ENCODE measurements around the gene GSX2. TPM values are rescaled to one million over a fixed set of nuclear protein-coding genes. Genes with fewer than 3 reads are reported as not detected.

The GSX2 gene
- total RNA-seq, 1 experiment from 2014 or later = not detected

DNA sequence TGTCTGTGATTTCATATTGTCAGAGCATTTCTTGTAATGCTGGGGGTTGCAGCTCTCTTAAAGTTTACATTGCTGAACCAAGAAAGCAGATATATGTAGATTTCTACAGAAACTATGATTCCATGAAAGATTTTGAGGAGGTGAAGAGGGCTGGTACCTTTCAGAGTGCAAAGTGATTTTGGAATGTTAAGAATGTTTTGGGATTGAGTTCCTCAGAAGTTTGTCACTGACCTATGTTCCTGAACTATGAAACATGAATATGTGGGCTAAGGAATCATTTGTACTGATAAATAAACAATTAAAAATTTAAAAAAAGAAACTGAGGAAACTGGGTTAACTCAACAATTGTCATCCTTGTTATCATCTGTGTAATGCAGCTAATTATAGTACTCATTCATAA lies 23.3 kb upstream of the GSX2 start:
- peaks cover 24% of the 10 kb centered on the region for H3K4me1 ChIP-seq
- H3K36me3 ChIP-seq (ENCODE audit: control insufficient read depth, insufficient read depth, low read length) = no peaks in the 10 kb centered on the region
- no TSS peak for BruUV-seq (replicated peaks)
- H3K27me3 ChIP-seq (replicated peaks; ENCODE audit: control insufficient read depth, insufficient read depth, low read length) = no peaks in the 10 kb centered on the region
- intact Hi-C loops (cut with micrococcal nuclease; ENCODE audit: unreplicated experiment) = no loop called here
- H3K9me3 ChIP-seq = no peaks in the 10 kb centered on the region
- Mint-ChIP-seq H3K4me3 (ENCODE audit: unreplicated experiment) (no peak overlapping the region), H3K27me3 (ENCODE audit: insufficient read depth, unreplicated experiment) (no peaks in the 10 kb centered on the region), H3K27ac (ENCODE audit: unreplicated experiment) (no peak overlapping the region), H3K4me1 (ENCODE audit: low read depth, unreplicated experiment) (peaks cover 3% of the 10 kb centered on the region), H3K36me3 (ENCODE audit: insufficient read depth, unreplicated experiment) (no peaks in the 10 kb centered on the region), H3K9me3 (ENCODE audit: unreplicated experiment) (no peaks in the 10 kb centered on the region)
- POLR2A ChIA-PET = no interaction called here
- DNase-seq = no peak
- CTCF ChIA-PET = no interaction called here
- TF ChIP-seq, protein P1, sequence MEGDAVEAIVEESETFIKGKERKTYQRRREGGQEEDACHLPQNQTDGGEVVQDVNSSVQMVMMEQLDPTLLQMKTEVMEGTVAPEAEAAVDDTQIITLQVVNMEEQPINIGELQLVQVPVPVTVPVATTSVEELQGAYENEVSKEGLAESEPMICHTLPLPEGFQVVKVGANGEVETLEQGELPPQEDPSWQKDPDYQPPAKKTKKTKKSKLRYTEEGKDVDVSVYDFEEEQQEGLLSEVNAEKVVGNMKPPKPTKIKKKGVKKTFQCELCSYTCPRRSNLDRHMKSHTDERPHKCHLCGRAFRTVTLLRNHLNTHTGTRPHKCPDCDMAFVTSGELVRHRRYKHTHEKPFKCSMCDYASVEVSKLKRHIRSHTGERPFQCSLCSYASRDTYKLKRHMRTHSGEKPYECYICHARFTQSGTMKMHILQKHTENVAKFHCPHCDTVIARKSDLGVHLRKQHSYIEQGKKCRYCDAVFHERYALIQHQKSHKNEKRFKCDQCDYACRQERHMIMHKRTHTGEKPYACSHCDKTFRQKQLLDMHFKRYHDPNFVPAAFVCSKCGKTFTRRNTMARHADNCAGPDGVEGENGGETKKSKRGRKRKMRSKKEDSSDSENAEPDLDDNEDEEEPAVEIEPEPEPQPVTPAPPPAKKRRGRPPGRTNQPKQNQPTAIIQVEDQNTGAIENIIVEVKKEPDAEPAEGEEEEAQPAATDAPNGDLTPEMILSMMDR (IDR thresholded peaks at IDR 0.05; ENCODE audit: insufficient read depth in 1 of 2, low read depth in 1 of 2, low read length in 1 of 2, severe bottlenecking in 1 of 2, unreplicated experiment in 1 of 2) = no peak
- no peak overlapping the region for H3K4me3 ChIP-seq (ENCODE audit: low read depth, low read length)

DNA sequence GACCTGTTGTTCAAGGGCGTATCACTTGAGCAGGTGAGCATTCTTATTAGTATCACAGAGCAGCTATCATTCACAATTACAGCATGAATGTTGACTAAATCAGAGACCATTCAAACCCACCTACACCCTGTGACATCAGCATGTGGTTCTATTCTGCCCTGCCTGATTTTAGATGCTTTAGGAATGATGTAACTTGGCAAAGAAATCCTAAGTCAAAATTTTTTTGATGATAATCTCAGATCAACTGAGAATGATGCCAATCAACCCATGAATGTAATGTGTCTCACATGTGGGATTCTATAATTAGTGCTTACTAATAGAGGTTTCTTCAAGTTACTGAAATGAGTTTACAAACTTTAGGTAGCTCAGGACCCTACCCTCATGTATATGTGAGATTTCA lies 22.2 kb upstream of the GSX2 start:
- peaks cover 14% of the 10 kb centered on the region for H3K4me1 Mint-ChIP-seq (ENCODE audit: low read depth, unreplicated experiment)
- H3K36me3 ChIP-seq (ENCODE audit: control insufficient read depth, insufficient read depth, low read length) = no peaks in the 10 kb centered on the region
- H3K9me3 Mint-ChIP-seq (ENCODE audit: unreplicated experiment) = no peaks in the 10 kb centered on the region
- intact Hi-C loops (cut with micrococcal nuclease; ENCODE audit: unreplicated experiment) = no loop called here
- no peaks in the 10 kb centered on the region for H3K27me3 Mint-ChIP-seq (ENCODE audit: insufficient read depth, unreplicated experiment)
- ChIA-PET CTCF (no interaction called here), POLR2A (no interaction called here)
- no peaks in the 10 kb centered on the region for H3K36me3 Mint-ChIP-seq (ENCODE audit: insufficient read depth, unreplicated experiment)
- DNase-seq = no peak
- BruUV-seq (replicated peaks) = no TSS peak
- no peak overlapping the region for H3K4me3 Mint-ChIP-seq (ENCODE audit: unreplicated experiment)
- peaks cover 34% of the 10 kb centered on the region for H3K4me1 ChIP-seq
- no peak overlapping the region for H3K27ac Mint-ChIP-seq (ENCODE audit: unreplicated experiment)
- TF ChIP-seq, protein P1 (IDR thresholded peaks at IDR 0.05; ENCODE audit: insufficient read depth in 1 of 2, low read depth in 1 of 2, low read length in 1 of 2, severe bottlenecking in 1 of 2, unreplicated experiment in 1 of 2) = no peak
- no peak overlapping the region for H3K4me3 ChIP-seq (ENCODE audit: low read depth, low read length)
- H3K27me3 ChIP-seq (replicated peaks; ENCODE audit: control insufficient read depth, insufficient read depth, low read length) = no peaks in the 10 kb centered on the region
- no peaks in the 10 kb centered on the region for H3K9me3 ChIP-seq

DNA sequence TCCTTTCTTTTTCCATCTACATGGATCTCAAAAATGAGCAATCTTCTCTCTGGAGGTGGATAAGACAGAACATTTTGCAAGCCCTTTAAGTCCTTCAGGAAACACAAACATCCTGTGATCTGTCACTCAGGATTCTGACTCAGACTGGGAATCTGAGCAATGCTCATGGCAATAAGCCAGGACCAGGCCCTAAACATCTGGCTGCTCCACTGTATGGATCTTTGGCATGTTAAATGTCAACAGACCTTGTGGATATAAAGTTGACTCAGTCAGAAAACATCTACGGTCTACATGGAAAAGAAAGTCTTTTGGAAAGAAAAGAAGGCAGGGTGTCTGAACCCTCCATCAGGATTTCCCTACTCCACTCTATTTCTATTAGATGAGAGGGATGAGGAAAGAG lies 17.8 kb upstream of the GSX2 start:
- H3K36me3 ChIP-seq (ENCODE audit: control insufficient read depth, insufficient read depth, low read length) = no peaks in the 10 kb centered on the region
- H3K36me3 Mint-ChIP-seq (ENCODE audit: insufficient read depth, unreplicated experiment) = no peaks in the 10 kb centered on the region
- DNase-seq = peak; percentile 56 to 76
- H3K9me3 ChIP-seq = no peaks in the 10 kb centered on the region
- no peaks in the 10 kb centered on the region for H3K9me3 Mint-ChIP-seq (ENCODE audit: unreplicated experiment)
- no peaks in the 10 kb centered on the region for H3K27me3 Mint-ChIP-seq (ENCODE audit: insufficient read depth, unreplicated experiment)
- no TSS peak for BruUV-seq (replicated peaks)
- H3K4me3 ChIP-seq (ENCODE audit: low read depth, low read length) = no peak overlapping the region
- H3K4me3 Mint-ChIP-seq (ENCODE audit: unreplicated experiment) = no peak overlapping the region
- H3K27me3 ChIP-seq (replicated peaks; ENCODE audit: control insufficient read depth, insufficient read depth, low read length) = no peaks in the 10 kb centered on the region
- H3K4me1 Mint-ChIP-seq (ENCODE audit: low read depth, unreplicated experiment) = peaks cover 25% of the 10 kb centered on the region
- ChIA-PET CTCF (no interaction called here), POLR2A (no interaction called here)
- peaks cover 32% of the 10 kb centered on the region for H3K4me1 ChIP-seq
- TF ChIP-seq, protein P1 (IDR thresholded peaks at IDR 0.05; ENCODE audit: insufficient read depth in 1 of 2, low read depth in 1 of 2, low read length in 1 of 2, severe bottlenecking in 1 of 2, unreplicated experiment in 1 of 2) = no peak
- intact Hi-C loops (cut with micrococcal nuclease; ENCODE audit: unreplicated experiment) = no loop called here
- H3K27ac Mint-ChIP-seq (ENCODE audit: unreplicated experiment) = no peak overlapping the region

Data from Caco-2 (cell line).